OCI-M1 (cell line): ENCODE measurements around the gene OR6B1.
"Not testable (repeated sequence)": the region's sequence is repeated elsewhere in the genome, so short reads cannot be mapped to it uniquely, and the experiment has no call there.

Experiments
- DNase-seq: peaks from one replicate; lab custom pipeline; 2025; lab: John Stamatoyannopoulos, UW

OR6B1 gene

DNA sequence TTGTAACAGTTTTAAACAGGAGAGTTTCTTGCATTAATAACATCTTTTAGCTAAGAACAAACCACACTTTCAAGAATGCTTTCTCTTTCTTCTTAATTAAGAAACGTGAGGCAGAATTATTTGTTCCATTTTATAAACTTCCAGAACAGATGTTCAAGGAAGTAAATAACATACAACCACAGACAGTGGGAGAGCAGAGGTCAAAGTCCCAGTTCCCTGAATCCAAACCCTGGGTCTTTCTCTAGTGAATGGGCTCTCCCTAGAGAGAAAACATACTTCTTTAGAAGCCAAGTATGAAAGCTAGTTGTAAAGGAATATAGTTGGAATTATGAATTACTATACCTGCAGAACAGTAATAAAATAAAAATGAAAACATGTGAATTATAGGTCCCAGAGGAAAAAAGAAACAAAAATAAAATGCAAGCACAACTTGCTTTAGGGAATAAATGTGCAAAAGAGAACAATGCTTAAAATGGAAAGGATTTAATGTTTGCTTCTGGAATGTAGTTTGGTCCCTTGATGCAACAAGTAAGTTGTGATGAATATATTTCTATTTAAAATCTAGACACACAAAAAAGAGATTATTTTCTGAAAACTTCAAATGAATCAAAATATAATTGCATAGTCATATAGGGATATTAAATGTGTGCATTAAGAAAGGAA is 6.0 kb downstream of the OR6B1 start:
- DNase-seq: no peak

DNA sequence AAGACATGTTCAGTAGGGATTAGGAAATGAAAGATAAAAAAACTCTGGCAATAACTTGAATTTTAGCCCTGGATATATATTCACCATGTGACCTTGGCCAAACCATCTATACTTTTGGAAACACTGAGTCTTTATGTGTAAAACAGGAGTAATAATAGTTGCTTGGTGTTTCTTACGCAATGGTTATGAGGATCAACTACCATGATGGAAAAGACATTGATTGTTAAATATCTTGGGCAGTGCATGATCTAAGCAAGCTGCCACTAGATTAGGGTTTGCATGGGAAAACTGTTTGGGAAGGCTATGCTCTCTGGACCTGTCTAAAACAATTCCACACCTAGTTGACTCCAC is 6.5 kb downstream of the OR6B1 start:
- DNase-seq: no peak

DNA sequence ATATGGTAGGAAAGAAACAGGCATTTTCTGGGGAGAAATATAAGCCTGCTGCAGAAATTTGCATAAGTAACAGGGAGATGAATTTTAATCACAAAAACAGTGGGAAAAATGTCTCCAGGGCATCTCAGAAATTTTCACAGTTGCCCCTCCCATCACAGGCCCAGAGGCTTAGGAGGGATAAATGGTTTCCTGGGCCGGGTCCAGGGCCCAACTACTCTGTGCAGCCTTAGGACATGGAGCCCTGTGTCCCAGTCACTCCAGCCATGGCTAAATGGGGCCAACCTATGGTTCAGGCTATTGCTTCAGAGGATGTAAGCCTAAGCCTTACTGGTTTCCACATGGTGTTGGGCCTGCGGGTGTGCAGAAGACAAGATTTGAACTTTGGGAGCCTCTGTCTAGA is 9.2 kb downstream of the OR6B1 start:
- no peak for DNase-seq

DNA sequence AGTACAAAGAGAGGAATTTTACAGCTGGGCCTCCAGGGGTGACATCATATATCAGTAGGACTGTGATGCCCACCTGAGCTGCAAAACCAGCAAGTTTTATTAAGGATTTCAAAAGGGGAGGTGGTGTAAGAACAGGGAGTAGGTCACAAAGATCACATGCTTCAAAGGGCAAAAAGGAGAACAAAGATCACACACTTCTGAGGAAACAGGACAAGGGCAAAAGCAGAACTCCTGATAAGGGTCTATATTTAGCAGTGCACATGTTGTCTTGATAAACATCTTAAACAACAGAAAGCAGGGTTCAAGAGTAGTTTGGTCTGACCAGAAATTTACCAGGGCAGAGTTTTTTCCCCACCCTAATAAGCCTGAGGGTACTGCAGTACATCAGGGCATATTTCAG is 9.9 kb downstream of the OR6B1 start:
- peak; percentile 33 for DNase-seq

DNA sequence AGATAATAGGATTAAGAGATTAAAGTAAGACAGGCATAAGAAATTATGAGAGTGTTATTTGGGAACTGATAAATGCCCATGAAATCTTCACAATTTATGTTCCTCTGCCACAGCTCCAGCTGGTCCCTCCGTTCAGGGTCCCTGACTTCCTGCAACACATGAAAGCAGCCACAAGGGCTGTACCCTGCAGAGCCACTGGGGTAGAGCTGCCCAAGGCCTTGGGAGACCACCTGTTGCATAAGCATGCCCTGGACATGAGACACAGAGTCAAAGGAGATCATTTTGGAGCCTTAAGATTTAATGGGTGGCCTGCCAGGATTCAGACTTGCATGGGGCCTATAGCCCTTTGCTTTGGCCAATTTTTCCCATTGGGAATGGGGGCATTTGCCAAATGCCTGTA is 10.7 kb downstream of the OR6B1 start:
- not testable (repeated sequence) for DNase-seq

DNA sequence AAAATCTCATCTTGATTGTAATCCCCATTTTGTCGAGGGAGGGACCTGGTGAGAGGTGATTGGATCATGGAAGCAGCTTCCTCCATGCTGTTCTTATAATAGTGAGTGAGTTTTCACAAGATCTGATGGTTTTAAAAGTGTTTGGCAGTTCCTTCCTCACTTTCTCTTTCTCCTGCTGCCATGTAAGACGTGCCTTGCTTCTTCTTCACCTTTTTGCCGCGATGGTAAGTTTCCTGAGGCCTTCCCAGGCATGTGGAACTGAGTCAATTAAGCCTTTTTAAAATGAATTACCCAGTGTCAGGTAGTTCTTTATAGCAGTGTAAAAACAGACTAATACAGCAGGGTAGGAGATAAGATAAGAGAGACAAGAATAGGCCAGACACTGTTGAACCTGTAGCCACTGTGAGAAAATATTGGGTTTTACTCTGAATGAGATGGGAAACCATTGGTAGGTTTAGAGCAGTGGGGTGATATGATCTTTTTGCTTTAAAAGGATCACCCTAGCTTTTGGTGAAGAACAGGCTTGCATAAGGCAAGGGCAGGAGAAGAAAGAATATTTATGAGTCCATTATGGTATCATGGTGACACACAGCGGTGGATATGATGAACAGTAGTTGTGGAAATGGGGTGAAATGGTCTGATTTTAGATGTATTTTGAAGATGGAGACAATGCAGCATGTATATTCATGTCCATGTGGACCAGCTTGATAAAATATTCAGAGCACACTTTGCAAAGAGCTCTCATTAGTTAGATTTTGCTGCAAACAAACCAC is 11.5 kb downstream of the OR6B1 start:
- DNase-seq: peak; percentile 34

DNA sequence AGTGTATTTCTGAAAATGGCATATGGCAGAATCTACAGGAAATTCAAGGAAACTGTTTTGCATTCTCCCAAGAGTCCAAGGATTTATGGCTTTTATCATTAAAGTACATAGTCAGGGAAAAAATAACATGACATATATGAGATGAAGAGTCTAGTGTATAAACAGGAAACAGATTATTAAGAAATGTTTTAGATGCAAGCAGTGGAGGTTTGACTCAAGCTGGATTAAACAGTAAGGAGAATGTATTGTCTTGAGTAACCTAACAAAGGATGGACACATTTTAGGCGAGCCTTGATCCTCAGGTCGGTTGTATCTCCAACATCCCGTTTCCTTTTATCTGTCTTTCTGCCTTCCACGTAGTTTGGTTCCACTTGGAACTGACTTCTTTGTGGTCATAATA is 17.9 kb downstream of the OR6B1 start:
- no peak for DNase-seq

DNA sequence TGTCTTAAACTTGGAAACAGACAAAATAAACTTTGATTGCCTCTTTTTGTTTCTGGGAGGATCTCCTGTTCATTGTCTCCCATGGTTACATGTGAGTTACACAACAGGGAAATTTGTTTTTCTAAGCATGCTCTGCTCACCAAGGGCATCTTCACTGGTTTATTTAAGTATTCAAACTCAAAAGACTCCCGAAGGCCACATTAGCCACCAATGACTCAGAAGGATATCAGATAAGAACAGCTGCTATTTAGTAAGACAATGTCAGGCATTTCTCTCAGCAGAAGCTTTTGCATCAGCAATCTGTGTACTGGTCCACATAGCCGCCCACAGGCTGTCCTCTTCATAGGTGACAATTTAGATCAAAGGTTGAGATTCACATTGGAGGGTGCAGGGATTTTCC is 19.3 kb downstream of the OR6B1 start:
- peak; percentile 48 for DNase-seq

DNA sequence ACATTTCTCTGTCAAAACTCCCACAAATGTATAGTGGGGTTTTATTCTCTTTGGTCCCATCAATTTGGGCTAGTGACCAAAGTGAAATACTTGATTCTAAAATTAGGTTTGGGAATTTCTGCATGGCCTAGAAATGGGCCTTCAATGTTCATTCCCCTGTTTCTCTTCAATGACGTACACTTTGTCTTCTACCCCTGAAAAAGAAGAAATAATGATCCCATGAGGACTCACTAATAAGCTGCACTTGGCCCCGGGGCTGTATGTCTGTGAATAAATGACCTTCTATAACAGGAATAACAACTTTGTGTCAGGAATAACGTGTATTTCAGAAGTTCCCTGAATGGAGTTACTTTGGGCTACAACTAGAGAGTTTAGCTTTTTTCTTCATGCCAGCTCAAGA is 20.2 kb downstream of the OR6B1 start:
- DNase-seq: no peak

DNA sequence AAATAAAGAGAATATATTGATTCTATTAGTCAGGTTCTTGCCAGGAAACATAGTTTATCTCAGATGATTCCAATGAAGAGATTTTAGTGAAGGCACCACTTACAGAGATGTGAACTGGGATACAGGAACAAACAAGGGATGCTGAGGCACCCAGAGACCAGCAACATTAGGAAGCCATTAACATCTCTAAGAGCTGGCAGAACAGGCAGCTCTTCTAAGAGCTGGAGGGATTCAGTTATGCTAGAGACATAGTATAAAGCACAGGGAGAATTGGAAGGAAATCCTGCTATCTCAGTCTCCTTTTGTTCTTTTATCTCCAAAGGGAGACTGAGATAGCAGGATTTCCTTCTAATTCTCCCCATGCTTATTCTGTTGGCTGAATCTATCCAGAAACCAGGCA is 22.0 kb downstream of the OR6B1 start:
- no peak for DNase-seq

DNA sequence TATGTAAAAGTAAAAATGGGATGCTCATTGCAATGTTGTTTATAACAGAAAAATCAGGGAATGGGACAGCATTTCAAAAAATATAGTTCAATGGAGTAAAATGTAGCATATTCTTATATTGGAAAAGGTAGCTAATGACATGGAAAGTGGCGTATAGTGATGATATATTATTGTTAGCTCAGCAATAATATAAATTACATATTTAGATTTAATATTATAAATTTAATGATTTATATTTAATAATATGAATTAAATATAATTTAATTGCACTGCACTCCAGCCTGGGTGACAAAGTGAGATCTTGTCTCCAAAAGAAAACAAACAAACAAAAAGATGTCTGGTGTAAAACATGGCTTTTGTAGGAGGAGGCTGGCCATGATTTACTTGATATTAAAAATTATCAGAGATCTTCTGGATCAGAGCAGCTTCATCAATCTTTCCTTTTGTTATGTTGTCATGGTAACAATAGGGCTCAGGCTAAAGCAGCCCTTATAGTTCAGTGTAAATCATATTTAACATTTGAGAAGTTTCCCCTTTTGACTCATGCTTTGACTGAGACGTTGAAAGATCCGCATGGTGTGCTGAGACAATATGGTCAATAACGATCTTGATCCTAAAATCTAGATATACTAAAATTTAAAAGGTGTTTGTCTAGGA is 23.2 kb downstream of the OR6B1 start:
- no peak for DNase-seq

DNA sequence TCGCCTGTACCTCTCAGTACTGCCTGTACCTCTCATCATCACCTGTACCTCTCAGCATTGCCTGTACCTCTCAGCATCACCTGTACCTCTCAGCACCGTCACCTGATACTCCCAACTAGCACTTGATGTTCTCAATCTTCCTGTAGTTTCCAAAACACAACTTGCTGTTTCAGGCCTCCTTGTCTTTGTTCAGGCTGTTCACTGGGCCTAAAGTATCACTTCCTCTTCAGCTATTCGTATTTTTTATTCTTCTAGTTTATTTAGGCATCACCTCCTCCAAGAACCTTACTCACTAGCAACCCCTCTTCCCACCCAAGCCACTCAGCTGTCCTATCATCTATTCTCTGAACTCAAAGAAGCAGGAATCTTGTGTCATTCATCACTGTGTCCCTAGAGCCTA is 24.1 kb downstream of the OR6B1 start:
- DNase-seq: no peak

DNA sequence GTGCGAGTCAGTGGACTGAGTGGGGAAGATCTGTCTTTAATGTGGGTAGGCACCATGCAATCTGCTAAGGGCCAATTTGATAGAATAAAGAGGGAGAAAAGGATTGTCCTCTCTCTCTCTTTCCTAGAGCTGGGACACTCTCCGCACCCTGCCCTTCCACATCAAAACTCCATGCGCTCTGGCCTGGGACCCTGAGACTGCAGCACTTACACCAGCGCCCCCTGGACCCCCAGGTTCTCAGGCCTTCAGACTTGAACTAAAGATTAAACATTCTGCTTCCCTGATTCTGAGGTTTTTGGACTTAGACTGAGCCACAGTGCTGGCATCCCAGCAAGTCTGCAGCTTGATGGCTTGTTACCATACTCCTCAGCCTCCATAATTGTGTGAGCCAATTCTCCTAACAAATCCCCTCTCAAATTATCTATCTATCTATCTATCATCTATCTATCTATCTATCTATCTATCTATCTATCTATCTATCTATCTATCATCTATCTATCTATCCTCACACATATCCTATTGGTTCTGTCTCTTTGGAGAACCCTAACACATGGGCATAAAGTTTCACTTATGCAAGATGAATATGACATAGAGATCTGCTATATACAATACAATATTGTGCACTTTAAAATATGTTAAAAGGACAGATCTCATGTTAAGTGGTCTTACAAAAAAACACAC is 26.2 kb downstream of the OR6B1 start:
- no peak for DNase-seq

DNA sequence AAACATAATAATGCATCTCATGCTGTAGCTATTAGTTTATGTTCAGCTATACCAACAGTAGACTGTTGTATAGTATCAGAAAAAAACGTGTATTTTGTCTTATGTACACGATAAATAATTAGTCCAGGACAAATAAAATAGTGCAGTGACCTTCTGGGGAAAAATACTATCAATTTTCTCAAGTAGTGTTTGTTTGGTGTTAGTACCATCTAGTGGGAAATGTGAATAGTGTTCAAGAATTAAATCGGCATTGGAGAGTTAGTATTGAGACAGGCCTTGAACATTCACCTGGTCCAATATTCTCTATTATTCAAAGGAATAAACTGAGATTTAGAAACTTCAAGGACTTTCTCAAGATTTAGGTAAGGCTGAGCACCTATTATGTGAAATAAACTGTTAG is 26.9 kb downstream of the OR6B1 start:
- peak; percentile 43 for DNase-seq

DNA sequence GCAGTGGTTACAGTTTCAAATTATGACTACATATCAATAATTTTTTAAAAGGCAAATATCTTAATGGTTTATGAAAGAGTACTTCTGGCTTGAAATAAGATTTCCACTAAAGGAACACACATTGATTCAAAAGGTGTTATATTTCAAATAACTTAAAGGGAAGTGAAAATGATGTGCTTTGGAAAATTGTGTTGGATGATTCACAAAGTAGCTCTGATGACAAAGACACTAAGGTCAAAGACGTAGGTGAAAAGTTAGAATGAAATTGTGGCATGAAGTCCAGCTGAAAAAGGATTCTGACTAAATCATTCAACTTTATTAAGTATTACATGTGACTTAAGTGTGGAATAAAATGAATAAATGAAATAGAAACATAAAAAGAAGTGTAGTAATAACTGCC is 27.9 kb downstream of the OR6B1 start:
- no peak for DNase-seq

DNA sequence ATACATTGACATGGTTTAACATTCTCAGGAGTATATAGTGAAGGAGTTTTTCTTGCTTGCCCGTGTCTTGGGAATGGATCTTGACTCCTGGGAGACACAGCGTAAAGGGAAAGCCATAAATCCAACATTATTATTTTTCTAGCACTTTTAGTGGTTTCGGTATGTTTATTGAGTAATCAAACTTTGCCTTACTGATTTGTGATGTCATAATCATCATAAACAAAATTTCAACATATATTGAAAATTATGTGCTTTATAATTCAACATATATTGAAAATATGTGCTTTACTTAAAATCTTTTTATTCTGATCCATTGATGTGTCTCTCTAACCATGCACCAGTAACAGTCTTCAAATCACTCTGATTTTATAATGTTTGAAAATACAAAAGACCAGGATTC is 28.4 kb downstream of the OR6B1 start:
- no peak for DNase-seq

DNA sequence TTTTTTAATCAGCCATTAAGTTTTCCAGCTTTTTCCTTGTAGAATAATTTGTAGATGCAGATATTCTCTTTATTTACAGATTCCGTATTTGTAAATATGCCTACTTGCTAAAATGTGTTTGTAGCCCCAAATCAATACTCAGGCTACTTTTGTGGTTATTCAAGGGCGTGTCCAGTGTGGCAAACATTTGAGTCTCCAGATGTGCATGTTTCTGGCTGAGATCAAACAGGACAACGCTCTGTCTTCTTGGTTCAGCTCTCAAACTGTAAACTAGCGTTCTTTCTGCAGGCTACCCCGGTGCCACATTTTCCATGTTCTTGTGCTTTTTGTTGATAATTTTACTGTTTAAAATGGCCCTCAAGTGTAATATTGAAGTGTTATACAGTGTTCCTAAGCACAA is 32.4 kb downstream of the OR6B1 start:
- no peak for DNase-seq

DNA sequence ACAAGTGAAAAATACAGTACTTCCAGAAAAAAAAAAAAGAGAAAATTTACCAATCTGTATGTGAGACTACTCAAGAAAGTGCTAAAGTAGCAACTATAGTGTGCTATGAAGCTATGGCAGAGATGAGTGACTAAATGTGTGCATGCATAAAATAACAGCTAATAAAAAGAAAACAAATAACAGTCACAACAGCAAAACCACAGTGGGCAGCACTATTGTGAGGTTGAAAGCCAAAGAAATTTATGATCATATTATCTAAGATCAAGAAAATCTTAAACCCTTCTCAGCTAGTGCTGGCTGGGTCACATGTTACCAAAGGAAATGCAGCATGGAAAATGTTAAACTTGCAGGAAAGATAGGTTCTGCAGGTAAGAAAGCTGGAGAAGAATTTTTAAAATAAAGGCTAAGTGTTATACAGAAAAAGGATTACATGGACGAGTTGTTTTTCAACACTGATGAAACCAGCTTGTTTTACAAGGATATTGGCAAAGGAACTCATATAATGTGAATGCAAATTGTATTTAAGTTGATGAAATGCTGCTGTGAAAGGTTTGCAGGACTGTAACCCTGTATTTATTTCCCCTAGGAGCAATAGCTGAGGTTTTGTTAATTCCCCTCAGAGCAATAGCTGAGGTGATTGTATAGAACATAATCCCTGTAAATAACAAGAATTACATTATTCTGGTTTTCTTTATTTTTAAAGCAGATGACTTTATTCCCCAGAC is 33.0 kb downstream of the OR6B1 start:
- DNase-seq: no peak

DNA sequence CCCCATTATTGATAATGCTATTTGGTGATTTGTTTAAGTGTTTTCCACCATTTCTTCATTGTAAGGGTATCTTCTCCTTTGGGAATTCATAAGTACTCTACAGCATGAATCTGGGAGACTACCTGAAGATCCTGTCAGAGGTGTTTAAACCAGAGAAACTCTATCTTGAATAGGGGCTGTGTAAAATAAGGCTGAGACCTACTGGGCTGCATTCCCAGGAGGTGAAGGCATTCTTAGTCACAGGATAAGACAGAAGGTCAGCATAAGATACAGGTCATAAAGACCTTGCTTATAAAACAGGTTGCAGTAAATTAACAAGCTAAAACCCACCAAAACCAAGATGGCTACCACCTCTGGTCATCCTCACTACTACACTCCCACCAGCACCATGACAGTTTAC is 35.3 kb downstream of the OR6B1 start:
- no peak for DNase-seq

DNA sequence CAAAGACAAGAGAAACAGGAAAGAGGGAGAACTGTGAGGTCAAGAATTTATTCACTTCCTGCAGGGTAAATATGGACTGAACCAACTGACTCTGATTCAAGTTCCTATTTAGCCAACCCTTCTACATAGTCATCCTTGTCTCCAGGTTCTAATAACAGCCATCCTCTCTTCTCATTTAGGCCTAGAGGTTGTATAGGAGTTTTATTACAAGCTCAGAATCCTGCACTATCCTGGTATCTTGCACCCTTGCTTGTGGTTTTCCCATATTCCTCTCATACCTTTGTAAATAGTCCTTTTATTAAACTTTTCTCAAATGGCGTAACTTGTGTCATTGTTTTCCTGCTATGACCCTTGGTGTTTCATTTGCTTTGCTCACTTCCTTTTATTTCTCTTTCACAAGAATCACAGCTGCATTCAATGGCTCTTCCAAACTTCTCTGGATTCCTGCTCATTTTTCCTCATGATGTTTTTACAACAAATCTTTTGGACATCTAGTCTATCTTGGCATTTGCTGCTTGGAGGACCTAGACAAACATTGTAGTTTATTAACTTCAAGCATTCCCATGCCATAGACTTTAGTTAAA is 36.3 kb downstream of the OR6B1 start:
- DNase-seq: no peak

DNA sequence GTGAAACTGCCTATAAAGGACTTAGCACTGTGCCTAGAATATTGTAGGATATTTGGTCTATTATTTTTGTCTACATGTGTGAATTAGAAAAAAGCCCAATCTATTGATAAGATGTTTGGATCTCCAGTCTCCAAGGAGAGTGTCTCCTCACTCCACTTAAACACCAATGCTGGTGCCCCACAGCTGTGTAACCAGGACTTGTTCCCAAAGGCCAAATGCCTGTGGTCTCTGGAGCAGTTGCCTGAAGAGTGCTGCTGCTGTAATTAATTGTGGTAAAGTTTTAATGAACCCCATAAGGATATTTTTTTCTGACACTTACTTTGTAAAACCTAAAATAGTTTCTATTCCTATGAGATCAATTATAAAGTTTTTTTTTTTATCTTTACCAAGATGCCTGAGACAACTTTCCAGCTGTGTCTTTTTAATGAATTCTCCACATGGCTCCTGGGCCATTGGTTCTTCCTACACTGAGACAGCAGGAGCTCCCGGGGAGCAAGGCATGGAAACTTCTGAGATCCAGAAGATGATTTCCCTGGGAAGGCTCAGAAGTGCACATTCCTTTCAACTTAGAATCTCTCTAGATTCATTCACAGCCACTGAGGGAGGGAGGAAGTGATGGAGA is 37.4 kb downstream of the OR6B1 start:
- DNase-seq: no peak
